Neural progenitor cell (in vitro differentiated cells): Measurements from ENCODE around the gene CLDN7.

Experiments
- CTCF ChIP-seq: fragments of 200-600 bp; sonication (generic); IDR thresholded peaks from 2 replicates; pipeline ENCODE4 v1.5.1; 2017; ENCODE audit warnings: antibody characterized with exemption, mild to moderate bottlenecking
- EZH2 ChIP-seq: fragments of 200-600 bp; sonication (generic); IDR thresholded peaks from 2 replicates; pipeline ENCODE4 v1.6.1; 2017; ENCODE audit warnings: antibody characterized with exemption, mild to moderate bottlenecking, moderate library complexity

- no peak for TF ChIP-seq CTCF
- no peak for TF ChIP-seq EZH2
These were observed 23.4 kb upstream of the CLDN7 start for GRCh38 chr17:7285679-7286078.
